A673 (cell line): ENCODE results near the gene CPE. TPM values are rescaled to one million over a fixed set of nuclear protein-coding genes. Genes with fewer than 3 reads are reported as not detected.

Experiments used
- BruUV-seq: library from RNA; stranded (reverse); fragments of 400-500 nt; replicated peaks from 2 replicates; lab custom pipeline; 2021; lab: Mats Ljungman, UMichigan
- CTCF ChIA-PET: fragments of 300-600 bp; sonication (Branson Sonifier 250); formaldehyde crosslinking; loops from one replicate; lab custom pipeline; 2022; ENCODE audit warnings: antibody characterized with exemption; lab: Charles Lee
- POLR2A ChIA-PET: fragments of 300-600 bp; sonication (Branson Sonifier 250); formaldehyde crosslinking; loops from one replicate; lab custom pipeline; 2022; ENCODE audit warnings: antibody characterized with exemption; ENCODE audit not compliant: low non-redundant PET; lab: Charles Lee
- DNase-seq: peaks from one replicate; pipeline ENCODE4 v3.0.0-alpha.2; 2015; ENCODE audit warnings: low spot score
- H3K27ac ChIP-seq: fragments of 200-600 bp; sonication (generic); 2 replicates; pipeline ENCODE4 v1.5.1; 2016; ENCODE audit warnings: mixed run types, low read depth, mild to moderate bottlenecking, mixed read lengths, antibody characterized with exemption, low read length; ENCODE audit not compliant: poor library complexity, severe bottlenecking
- H3K27me3 ChIP-seq: fragments of 200-600 bp; sonication (generic); replicated peaks from 2 replicates; pipeline ENCODE4 v1.6.1; 2017; ENCODE audit warnings: mixed run types, low read depth, mild to moderate bottlenecking, mixed read lengths, antibody characterized with exemption, low read length; ENCODE audit not compliant: insufficient read depth, poor library complexity
- H3K36me3 ChIP-seq: fragments of 200-600 bp; sonication (generic); 2 replicates; pipeline ENCODE4 v1.6.1; 2016; ENCODE audit warnings: mixed run types, mild to moderate bottlenecking, mixed read lengths, antibody characterized with exemption, low read length; ENCODE audit not compliant: insufficient read depth, poor library complexity, severe bottlenecking
- H3K4me1 ChIP-seq: fragments of 200-600 bp; sonication (generic); 2 replicates; pipeline ENCODE4 v1.6.1; 2017; ENCODE audit warnings: mixed run types, mild to moderate bottlenecking, mixed read lengths, antibody characterized with exemption, low read length; ENCODE audit not compliant: insufficient read depth, poor library complexity, severe bottlenecking
- H3K4me3 ChIP-seq: fragments of 200-600 bp; sonication (generic); 2 replicates; pipeline ENCODE4 v1.5.1; 2016; ENCODE audit warnings: low read depth, mixed run types, mild to moderate bottlenecking, mixed read lengths, low read length; ENCODE audit not compliant: poor library complexity, severe bottlenecking
- H3K9me3 ChIP-seq: fragments of 200-600 bp; sonication (generic); 2 replicates; pipeline ENCODE4 v1.6.1; 2016; ENCODE audit warnings: mixed run types, low read depth, mild to moderate bottlenecking, mixed read lengths, antibody characterized with exemption, low read length; ENCODE audit not compliant: poor library complexity, severe bottlenecking
- EZH2 ChIP-seq: fragments of 200-600 bp; sonication (generic); IDR thresholded peaks from 2 replicates; pipeline ENCODE4 v1.6.1; 2017; ENCODE audit warnings: borderline replicate concordance, low read depth, mild to moderate bottlenecking, mixed read lengths, antibody characterized with exemption, low read length; ENCODE audit not compliant: poor library complexity, severe bottlenecking
- intact Hi-C: fragments of 100-400 bp; cut with micrococcal nuclease; formaldehyde crosslinking; loops from one replicate; pipeline ENCODE4 v1.10.0; 2022; ENCODE audit not compliant: unreplicated experiment
- total RNA-seq: library from RNA; stranded (reverse); gene quantifications from 2 replicates; pipeline ENCODE4 v1.2.3, GENCODE V29; 2021
- TF ChIP-seq, protein P1 (sequence below): fragments of 300-800, 200-600 bp; sonication (generic); conservative IDR thresholded peaks from 2 replicates; pipeline ENCODE4 v1.5.1; 2017; ENCODE audit warnings: low read depth, mild to moderate bottlenecking, antibody characterized with exemption, low read length, moderate library complexity, mixed read lengths

The CPE gene
- total RNA-seq, 1 experiment from 2014 or later, result 27.2 TPM

DNA sequence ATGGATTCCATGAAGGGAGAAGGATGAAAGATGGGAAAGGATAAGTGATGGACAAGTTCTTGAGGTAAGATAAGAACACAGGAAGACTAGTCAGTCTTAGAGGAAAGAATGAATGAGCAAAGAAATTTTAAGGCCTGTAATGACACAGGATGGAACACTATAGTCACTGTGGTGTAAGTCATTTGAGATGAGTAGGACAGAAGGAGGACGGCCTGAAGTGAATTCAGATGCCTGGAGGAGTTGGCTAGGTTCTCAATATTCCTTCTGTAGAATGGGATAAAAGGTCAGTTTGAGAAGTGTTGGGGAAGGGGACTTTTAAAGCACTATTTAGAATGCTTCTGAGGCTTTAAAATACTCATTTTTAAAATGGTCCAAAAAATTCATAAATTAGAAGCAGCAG lies 47.4 kb upstream of the CPE start:
- H3K9me3 ChIP-seq, result no peaks in the 10 kb centered on the region
- H3K4me1 ChIP-seq, result peaks cover 40% of the 10 kb centered on the region
- H3K4me3 ChIP-seq, result peak overlapping the region; percentile 71
- POLR2A ChIA-PET, result interaction anchor here (0.6 kb wide), 1 partner anchor 696 kb away, joined by 5 read pairs; no protein-coding TSS in a partner anchor
- CTCF ChIA-PET, result no interaction called here
- intact Hi-C loops, result loop anchor here (5.0 kb wide), 1 partner anchor 131 kb away; no protein-coding TSS in a partner anchor
- H3K27me3 ChIP-seq, result no peaks in the 10 kb centered on the region
- TF ChIP-seq EZH2, result no peak
- TF ChIP-seq, protein P1, sequence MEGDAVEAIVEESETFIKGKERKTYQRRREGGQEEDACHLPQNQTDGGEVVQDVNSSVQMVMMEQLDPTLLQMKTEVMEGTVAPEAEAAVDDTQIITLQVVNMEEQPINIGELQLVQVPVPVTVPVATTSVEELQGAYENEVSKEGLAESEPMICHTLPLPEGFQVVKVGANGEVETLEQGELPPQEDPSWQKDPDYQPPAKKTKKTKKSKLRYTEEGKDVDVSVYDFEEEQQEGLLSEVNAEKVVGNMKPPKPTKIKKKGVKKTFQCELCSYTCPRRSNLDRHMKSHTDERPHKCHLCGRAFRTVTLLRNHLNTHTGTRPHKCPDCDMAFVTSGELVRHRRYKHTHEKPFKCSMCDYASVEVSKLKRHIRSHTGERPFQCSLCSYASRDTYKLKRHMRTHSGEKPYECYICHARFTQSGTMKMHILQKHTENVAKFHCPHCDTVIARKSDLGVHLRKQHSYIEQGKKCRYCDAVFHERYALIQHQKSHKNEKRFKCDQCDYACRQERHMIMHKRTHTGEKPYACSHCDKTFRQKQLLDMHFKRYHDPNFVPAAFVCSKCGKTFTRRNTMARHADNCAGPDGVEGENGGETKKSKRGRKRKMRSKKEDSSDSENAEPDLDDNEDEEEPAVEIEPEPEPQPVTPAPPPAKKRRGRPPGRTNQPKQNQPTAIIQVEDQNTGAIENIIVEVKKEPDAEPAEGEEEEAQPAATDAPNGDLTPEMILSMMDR, result no peak; the same call in 1 of the 2 replicates
- peaks cover 64% of the 10 kb centered on the region for H3K36me3 ChIP-seq
- H3K27ac ChIP-seq, result no peak overlapping the region
- BruUV-seq, result no TSS peak
- peak; percentile 12 for DNase-seq

DNA sequence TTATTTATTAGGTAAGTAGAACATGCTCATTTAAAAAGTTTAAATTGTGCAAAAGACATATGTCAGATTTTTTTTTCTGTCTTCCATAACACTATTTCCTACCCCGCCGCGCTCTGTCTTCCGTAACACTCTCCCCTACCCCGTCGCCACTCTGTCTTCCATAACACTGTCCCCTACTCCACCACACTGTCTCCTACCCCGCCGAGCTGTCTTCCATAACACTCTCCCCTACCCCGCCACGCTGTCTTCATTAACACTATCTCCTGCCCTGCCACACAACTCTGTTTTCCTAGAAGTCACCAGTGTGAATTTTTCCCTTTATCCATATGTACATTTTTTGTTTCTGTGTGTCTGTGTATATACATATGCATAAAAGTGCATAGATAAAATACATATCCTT lies 47.0 kb upstream of the CPE start:
- no peaks in the 10 kb centered on the region for H3K9me3 ChIP-seq
- DNase-seq, result no peak
- TF ChIP-seq, protein P1, result no peak
- no peak for TF ChIP-seq EZH2
- peak overlapping the region; percentile 71 for H3K4me3 ChIP-seq
- CTCF ChIA-PET, result no interaction called here
- H3K27me3 ChIP-seq, result no peaks in the 10 kb centered on the region
- no peak overlapping the region for H3K27ac ChIP-seq
- POLR2A ChIA-PET, result interaction anchor here (0.6 kb wide), 1 partner anchor 695 kb away, joined by 5 read pairs; no protein-coding TSS in a partner anchor
- H3K4me1 ChIP-seq, result peaks cover 38% of the 10 kb centered on the region
- intact Hi-C loops, result loop anchor here (5.0 kb wide), 1 partner anchor 130 kb away; no protein-coding TSS in a partner anchor
- no TSS peak for BruUV-seq
- H3K36me3 ChIP-seq, result peaks cover 69% of the 10 kb centered on the region

DNA sequence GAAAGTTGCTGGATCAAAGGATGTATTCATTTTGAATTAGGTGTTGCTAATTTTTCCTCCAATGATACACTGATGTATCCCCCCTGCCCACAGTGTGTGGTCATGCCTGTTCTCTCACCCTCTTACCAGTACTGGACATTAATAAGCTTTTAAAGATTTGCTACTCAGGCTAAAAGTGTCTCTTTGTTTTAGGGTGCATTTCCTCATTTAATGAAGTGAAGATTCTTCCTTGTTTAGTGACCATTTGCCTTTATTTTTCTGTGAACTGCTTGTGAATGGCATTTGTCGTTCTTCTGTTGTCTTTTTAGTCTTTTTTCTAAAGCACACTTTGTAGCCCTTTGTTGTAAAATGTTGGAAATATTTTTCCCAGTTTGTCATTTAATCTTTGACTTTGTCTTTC lies 46.3 kb upstream of the CPE start:
- peaks cover 40% of the 10 kb centered on the region for H3K4me1 ChIP-seq
- TF ChIP-seq, protein P1, result no peak
- TF ChIP-seq EZH2, result no peak
- ChIA-PET POLR2A (no interaction called here), CTCF (no interaction called here)
- H3K27me3 ChIP-seq, result no peaks in the 10 kb centered on the region
- H3K9me3 ChIP-seq, result no peaks in the 10 kb centered on the region
- H3K36me3 ChIP-seq, result peaks cover 76% of the 10 kb centered on the region
- H3K27ac ChIP-seq, result no peak overlapping the region
- H3K4me3 ChIP-seq, result peak overlapping the region; percentile 71
- no TSS peak for BruUV-seq
- DNase-seq, result no peak
- intact Hi-C loops, result loop anchor here (5.0 kb wide), 1 partner anchor 130 kb away; no protein-coding TSS in a partner anchor
